HG03521 (cell line): ENCODE data around the gene CLDN6.

Source experiments
- ATAC-seq: cut with Tn5 transposase; IDR thresholded peaks from one replicate; pipeline ENCODE4 v1.9.1; 2021; ENCODE audit warnings: mild to moderate bottlenecking, moderate library complexity; ENCODE audit not compliant: unreplicated experiment

The CLDN6 gene

DNA sequence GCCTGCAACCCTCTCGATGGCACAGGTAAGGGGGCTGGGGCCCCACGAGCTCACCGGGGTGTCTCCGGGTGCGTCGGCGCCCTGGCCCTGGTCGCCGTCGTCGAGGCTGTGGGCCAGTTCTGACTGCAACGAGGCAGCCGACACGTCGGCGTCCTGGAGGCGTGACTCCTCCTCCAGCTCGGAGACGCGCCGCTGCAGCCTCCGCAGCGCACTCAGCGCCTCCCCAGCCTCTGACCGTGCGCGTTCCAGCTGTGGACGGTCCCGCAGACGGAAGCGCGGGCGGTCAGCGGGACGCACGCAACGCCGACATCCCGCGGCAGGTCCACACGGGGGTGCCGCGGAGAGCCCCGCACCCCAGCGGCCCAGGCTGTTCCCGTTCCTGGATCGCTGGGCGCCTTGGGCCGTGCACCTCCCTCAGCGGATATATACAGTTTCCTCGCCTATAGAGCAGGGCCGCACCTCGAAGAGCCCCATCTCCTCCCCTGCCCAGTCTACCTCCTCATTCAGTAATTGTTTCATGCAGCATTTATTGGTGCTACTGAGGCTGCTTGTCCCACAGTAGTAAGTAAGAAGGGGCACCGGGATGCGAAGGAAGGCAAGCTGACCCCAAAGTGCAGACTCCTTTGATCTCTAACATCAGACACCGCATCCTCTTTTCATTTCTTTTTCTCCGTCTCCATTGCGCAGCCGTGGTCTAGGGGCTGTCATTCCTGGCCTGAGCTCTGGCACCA lies 11.7 kb upstream of the CLDN6 start:
- no peak for ATAC-seq

DNA sequence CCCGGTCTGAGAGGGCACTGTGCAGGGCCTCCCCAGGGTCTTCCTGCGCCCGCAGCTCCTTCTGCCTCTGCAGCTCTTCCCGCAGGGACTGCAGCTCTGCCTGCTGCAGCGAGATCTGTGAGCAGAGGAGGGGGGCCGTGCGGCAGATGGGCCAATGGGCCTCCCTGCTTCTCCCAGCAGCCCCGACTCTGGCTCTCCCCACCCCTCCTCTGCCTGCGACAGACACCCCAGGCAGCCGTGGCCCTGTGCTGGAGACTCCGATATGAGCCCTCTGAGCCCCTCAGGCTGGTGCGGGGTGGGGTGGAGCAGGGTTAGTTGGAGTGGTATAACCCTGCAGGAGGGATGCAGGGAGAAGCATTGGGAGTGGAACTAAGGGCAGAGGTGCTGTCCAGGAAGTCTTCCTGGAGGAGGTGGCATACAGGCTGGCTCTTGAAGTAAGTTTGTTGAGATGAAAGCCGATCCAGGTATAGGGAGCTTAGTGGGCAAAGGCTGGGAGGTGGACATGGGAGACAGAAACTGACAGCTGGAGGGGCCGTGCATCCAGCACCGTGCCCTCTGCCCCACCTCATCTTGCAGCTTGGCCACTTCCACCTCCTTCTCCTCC lies 10.8 kb upstream of the CLDN6 start:
- no peak for ATAC-seq

DNA sequence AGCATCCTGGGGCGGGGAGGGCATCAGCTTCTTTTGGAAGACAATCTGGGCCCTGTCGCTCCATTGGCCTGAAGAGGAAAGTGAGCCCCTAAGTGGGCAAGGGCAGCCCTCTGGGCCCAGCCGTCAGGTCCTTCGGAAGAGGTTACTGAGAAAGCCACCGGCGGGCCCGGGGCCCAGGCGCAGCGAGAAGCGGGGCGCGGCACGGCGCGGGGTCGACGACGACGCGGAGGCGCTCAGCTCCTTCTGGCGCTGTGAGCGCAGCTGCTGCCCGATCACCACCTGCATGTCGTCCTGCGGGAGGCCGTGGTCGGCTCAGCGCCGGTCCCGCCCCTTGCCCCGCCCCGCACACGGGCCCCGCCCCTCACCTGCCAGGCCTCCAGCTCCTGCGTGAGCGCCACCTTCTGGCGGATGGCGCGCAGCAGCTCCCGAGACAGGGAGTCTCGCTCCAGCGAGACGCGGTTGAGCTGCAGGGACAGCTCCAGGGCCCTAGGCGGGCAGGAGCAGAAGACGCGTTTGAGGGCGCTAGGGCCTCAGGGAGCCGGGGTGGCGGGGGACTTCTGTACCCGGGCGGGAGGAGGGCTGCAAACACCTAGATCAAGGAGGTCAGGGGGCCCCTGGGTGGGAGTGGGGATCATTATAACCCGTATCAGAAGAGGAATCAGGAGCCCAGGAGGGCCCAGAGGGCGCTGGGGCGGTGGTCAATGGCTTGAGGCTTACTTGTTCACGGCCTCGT lies 10.2 kb upstream of the CLDN6 start:
- no peak for ATAC-seq

DNA sequence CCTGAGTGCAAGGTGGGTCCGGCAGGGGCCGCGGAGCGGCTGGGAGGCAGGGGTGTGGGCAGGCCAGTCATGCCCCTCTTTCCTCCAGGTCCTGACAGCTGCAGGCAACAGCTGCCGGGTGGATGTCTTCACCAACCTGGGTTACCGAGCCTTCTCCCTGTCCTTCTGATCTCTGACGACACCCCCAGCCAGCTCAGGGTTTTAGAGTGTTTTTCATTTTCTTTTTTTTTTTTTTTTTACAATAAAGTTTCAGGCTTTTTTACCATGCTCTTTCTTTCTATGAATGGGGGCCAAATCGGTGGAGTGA lies 9.5 kb upstream of the CLDN6 start:
- ATAC-seq, result no peak

DNA sequence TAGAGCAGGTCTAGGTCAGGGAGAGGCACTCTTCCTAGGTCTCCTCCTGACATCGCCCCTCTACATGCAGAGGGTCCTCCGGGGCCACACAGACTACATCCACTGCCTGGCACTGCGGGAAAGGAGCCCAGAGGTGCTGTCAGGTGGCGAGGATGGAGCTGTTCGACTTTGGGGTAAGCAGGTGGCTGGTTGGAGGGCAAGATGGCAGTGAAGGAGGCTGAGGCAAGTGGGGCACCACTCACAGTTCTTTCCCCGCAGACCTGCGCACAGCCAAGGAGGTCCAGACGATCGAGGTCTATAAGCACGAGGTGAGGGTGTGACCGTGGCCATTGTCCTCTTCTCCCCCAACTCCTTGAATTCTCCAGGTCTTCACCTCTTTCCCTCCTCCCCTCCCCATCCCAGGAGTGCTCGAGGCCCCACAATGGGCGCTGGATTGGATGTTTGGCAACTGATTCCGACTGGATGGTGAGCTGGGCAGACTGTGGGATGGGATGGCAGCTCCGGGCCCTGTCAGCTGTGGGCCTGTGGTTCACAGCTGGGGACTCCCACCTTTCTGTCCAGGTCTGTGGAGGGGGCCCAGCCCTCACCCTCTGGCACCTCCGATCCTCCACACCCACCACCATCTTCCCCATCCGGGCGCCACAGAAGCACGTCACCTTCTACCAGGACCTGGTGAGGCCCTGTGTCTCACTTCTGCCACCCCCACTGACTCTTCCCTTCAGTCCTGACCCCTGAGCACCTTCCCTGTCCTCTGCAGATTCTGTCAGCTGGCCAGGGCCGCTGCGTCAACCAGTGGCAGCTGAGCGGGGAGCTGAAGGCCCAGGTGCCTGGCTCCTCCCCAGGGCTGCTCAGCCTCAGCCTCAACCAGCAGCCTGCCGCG lies 8.9 kb upstream of the CLDN6 start:
- ATAC-seq, result no peak

DNA sequence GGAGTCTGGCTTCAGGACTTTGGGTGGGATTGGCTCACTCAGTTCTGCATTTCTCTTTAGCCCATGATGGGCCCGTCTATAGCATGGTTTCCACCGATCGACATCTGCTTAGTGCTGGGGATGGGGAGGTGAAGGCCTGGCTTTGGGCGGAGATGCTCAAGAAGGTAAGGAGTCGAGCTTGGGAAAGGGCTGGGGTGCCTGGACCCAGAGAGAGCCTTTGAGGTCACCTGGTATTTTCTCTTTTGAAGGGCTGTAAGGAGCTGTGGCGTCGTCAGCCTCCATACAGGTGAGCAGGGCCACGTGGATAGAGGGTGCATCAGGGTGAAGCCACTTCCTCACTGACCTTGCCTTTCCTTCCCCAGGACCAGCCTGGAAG lies 8.0 kb upstream of the CLDN6 start:
- no peak for ATAC-seq

DNA sequence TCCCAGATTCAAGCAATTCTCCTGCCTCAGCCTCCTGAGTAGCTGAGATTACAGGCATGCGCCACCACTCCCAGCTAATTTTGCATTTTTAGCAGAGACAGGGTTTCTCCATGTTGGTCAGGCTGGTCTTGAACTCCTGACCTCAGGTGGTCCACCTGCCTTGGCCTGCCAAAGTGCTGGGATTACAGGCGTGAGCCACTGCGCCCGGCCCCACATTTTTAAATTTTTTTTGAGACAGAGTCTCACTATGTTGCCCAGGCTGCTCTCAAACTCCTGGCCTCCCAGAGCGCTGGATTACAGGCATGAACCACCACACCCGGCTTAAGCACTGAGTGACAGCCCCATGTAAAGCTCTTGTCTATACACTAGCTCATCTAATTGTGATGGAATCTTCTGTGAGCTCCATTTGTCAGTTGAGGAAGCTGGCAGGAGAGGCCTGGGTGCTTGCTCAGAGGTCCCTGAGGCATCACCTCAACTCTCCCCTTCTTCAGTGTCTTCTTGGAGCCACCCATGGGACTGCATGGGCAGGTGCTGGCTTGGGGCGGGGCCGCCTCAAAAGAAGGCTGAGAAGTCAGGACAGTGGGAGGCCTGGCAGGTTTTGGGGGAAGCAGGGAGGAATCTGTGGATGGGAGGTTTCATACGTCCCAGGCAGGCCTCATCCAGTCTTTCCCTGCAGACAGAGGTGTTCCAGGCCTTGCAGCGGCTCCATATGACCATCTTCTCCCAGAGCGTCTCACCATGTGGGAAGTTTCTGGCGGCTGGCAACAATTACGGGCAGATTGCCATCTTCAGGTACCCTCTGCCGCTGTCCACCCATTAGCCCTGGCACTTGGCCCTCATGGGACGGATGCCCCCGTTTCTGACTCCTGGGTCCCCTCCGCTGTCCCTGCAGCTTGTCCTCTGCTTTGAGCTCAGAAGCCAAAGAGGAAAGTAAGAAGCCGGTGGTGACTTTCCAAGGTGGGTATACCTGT lies 7.3 kb upstream of the CLDN6 start:
- no peak for ATAC-seq

DNA sequence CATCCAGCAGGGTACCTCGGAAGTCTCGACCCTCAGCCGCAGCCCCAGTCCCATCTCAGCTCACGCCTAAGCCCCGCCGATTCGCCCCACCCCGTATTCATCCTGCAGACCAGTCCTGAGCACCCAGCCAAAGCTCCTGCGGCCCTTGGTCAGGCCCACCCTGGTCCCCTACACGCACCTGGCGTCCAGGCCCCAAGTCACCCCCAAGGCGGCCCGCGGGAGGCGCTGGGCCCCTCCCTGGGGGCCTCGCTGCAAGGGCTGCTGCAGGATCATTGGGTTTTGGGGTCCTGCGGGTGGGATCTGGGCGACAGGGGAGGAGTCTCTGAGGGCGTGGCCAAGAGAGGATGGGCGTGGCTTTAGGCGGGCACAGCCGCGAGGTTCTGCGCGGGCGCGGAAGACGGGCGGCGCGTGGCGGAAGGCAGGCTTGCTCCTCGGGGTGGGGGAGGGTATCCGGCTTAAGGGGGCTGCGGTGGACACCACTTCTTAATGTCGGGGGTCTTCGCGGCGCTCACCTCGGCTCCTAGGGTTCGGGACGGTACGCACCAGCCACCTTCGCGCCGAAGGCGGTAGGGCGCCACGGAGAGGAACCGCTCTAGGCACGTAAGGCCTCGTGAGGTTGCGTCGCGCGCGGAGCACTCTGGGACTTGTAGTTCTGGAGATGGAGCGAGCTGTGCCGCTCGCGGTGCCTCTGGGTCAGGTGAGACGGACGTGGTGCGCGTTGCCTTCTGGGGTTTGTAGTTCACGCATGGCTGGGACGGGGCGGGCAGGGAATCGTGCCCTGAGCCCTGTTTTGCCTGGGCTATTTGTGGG lies 5.9 kb upstream of the CLDN6 start, which contains the start of the genes HCFC1R1 and THOC6:
Gene HCFC1R1 (minus strand): TSS at position 274 of the 810 bp plus-strand sequence. CDS start 1 bp downstream, at position 273.
Gene THOC6 (plus strand): TSS at position 367 of the 810 bp plus-strand sequence. CDS start 292 bp downstream, at position 659.
- ATAC-seq, result peak; percentile 74

DNA sequence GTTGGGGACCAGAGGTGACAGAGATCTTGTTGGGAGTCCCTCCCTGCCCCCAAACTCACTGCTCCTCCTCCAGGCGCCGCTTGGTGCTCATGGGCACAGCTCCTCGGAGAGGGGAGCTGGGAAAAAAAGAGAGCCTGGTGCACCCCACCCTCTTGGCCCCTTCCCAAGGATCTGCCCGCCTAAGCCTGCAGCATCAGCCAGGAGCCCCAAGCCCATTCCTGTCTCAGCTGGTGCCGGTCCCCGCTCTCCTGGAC lies 5.4 kb upstream of the CLDN6 start:
- ATAC-seq, result no peak

DNA sequence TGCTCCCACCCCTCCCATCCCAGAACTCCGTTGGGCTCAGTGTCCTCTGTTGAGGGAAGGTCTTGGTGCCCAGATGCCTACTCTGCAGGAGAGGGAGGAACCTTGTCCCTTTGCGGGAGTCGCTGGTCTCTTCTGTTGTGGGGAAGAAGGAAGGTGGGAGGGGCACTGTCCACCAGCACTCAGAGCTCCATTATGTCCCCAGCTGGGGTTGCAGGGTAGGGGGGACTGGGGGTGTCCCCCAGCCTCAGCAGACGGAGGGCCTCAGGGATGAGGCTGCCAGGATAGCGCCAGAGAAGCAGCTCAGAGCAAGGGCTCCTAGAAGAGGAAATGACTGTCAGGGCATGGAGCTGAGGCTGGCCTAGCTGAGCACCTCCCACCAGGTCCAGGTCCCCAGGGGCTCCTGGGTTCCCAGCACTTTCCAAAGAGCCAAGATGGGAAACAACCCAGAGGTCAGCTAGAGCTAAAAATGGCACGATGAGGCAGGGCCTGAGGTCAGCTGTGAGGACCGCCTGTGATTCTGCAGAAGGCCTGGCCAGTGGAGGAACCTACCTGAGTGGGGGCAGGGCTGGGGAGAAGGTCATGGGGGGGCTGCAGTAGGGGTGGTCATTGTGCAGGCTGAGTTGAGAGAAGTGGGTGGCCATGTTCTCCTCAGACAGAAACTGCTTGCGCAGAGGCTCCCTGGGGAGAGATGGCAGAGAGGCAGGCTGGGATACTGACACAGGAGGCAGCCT lies 4.9 kb upstream of the CLDN6 start:
- ATAC-seq, result no peak

DNA sequence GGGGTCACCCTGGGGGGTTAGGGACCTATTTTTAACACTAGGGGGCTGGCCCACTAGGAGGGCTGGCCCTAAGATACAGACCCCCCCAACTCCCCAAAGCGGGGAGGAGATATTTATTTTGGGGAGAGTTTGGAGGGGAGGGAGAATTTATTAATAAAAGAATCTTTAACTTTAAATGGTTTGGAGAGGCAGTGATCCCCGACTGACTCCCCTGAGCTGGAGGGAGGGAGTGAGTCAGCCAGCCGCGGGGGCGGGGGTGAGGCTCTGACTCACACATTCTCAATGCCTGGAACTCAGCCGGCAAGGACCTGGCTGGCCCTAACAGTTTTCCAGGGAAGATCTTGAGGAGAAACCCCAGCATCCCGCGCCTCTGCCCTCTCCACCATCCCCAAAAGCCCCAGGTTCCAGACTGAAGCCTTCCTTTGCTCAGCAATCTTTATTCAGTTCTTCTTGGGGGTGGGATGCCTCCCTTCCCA lies 4.3 kb upstream of the CLDN6 start:
- no peak for ATAC-seq

DNA sequence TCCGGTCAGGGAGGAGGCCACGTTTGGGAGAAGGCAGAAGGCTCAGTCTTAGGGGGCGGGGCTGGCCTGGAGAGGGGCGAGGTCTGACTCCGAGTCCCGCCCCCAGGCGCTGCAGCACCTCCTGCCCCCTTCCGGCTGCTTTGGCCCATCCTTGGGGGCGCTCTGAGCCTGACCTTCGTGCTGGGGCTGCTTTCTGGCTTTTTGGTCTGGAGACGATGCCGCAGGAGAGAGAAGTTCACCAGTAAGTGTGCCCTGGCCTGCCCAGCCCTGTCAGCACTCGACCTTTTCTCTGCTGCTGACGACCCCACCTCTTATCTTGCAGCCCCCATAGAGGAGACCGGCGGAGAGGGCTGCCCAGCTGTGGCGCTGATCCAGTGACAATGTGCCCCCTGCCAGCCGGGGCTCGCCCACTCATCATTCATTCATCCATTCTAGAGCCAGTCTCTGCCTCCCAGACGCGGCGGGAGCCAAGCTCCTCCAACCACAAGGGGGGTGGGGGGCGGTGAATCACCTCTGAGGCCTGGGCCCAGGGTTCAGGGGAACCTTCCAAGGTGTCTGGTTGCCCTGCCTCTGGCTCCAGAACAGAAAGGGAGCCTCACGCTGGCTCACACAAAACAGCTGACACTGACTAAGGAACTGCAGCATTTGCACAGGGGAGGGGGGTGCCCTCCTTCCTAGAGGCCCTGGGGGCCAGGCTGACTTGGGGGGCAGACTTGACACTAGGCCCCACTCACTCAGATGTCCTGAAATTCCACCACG lies 3.6 kb upstream of the CLDN6 start:
- no peak for ATAC-seq

DNA sequence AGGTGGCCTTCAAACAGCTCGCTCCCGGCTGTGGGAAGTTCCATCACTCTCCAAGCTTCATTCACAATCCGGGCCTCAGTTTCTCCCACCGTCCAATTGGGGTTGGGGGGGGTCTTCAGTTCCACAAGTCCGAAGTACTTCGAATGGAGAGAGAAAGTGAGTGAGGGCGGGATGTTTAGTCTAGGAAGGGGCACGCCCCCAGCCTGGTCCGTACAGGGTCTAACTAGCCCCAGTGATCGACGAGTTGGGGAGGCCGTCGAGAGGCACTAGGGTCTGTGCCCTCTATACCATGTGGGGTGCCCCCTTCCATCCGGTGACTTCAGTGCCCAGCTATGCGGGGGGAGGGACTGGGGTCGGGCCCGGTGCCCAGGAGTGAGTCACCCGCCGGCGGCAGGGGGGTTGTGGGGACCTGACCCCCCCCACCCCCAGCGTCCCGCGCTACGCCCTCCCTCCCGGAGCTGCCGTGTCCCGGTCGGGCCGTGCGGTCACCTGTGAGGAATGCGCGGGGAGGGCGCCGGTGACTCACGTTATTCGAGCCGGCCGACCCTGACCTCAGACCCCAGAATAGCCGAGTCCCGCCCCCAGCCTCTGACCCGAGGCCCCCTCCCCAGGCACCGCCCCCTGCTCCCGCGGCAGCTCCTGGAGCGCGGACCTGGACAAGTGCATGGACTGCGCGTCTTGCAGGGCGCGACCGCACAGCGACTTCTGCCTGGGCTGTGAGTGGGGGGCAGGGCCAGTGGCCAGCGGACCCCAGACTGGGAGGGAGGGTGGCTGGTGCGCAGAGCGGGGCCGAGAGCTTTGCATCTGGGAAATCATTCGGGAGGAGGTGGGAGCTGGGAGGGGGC lies 2.8 kb upstream of the CLDN6 start:
- ATAC-seq, result no peak

DNA sequence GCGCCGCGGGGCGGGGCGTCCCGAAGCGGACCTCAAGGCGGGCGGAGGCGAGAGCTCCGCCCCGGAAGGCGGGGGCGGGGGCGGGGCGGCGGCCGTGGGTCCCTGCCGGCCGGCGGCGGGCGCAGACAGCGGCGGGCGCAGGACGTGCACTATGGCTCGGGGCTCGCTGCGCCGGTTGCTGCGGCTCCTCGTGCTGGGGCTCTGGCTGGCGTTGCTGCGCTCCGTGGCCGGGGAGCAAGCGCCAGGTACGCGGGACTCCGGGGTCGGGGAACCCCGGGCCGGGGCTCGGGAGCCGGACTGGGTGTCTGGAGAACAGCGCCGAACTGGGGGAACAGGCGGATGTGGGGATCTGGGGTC lies 2.2 kb upstream of the CLDN6 start, which contains the start of gene TNFRSF12A:
Gene TNFRSF12A (plus strand): TSS at position 122 of the 357 bp plus-strand sequence. CDS start 30 bp downstream, at position 152.
- peak; percentile 23 for ATAC-seq

DNA sequence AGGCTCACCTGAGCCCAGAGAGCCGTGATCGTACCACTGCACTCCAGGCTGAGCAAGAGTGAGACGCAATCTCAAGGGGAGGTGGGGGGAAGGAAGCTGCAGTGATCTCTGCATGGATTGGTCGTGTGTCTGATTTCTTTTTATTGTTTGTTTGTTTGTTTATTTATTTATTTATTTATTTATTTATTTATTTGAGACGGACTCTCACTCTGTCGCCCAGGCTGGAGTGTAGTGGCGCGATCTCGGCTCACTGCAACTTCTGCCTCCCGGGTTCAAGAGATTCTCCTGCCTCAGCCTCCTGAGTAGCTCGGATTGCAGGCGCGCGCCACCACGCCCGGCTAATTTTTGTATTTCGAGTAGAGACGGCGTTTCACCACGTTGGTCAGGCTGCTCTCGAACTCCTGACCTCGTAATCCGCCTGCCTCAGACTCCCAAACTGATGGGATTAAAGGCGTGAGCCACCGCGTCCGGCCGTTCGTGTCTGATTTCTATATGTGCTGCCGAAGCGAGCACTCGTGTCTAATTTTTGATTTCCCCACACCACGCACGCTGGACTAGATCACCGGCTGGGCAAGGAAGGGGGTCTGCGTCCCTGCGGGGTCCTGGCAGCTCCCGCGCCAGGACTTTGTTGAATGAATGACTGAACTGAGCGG lies 1.7 kb upstream of the CLDN6 start:
- no peak for ATAC-seq

DNA sequence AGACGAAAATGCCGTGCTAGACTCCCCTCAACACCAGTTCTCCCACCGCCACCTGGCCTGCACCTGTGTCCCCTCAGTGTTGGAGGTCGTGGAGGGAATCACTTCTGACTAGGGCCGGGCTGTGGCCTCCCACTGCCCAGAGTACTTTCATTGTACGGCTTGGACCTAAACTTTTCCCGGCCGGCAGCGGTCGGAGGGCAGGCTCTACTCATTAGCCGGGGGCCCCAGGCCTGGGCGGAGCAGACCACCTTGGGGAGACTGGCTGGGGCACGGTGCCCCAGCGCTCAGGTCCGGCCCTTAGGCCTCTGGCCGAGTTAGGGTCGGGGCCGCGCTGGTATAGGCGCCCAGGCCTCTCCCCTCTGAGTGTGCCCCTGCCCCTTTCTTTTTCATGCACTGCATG lies 639 bp downstream of the CLDN6 start:
- ATAC-seq, result no peak
